DMS53 treated with DMSO at 0.1 percent for 48 hours (cell line): Measurements from ENCODE around the gene RGL3.
"Not testable (repeated sequence)": the region's sequence is repeated elsewhere in the genome, so short reads cannot be mapped to it uniquely, and the experiment has no call there.

Experiments used
- DNase-seq: peaks from one replicate; lab custom pipeline; 2025; ENCODE audit not compliant: unreplicated experiment; lab: John Stamatoyannopoulos, UW

Gene RGL3

DNA sequence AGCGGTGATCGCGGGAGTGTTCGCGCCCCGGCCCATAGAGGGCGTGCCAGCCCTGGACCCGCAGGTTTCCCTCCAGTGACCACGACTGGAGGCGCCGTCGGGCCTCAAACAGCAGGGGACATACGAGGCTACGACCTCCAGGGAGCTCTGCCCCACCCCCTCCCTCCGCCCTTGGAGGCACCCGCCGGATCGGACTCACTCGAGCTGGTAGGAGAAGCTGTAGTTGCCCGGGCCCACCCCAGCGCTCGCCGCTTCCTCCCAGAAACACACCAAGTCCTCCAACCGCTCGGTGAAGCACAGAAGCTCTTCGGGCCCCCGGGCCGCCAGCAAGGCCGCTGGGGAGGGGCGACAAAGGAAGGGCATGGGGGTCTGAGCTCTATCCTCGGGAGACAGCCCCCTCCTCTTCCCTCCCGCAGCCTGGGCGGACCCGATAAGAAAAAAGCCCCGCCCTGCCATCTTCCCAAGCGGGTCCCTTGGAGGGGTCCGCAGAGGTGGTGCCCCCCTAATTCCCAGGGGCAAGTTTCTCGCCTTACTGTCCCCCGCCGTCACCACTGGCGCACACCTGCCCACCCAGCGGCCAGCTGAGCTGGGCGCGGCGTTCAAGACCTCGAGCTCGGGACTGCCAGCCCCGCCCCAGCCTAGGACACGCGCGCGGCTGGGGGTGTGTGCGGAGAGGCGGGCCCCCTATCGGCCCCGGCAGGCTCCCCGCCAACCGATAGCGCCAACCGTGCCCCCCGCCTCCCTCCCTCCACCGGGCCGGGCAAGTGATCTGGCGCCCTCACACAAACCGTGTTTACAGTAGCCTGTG, 36.0 kb downstream of the RGL3 start:
- peak; percentile 5 for DNase-seq

DNA sequence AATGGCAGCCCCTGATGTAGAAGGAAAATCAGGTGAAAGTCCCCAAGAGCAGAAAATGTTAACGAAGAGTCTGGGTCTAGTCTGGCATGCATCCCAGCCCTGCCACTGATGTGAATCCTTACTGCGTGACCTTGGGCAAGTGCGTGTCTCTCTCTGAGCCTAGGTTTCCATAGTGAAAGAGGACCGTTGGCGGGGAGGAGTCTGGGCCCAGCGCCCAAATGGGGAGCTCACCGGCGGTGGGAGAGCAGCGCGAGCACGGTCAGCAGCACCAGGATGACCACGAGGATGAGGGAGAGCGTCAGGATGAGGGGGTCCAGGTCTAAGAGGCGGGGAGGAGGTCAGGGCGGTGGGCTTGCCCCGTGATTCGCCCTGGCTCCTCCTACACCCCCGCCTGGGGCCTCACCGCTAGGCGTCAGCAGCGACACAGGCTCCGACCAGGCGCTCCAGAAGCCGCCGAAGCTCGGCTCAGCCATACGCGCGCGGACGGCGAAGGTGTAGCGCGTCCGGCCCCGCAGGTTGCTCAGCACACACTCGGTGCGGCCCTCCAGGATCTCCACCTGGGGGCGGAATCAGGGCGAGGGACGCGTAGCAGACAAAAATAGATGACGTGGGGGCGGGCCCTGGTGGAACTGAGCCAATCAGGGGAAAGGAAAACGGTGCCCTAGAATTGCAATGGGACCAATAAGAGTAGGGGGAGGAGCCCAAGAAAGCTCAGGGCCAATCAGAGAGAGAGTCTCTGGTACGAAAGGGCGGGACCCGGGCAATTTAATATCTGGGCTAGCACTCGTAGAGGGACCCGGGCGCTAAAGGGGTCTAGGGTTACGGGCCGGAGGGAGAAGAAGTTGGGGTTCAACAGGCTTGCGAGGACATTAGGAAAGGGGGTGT, 38.2 kb downstream of the RGL3 start:
- peak; percentile 85 for DNase-seq

DNA sequence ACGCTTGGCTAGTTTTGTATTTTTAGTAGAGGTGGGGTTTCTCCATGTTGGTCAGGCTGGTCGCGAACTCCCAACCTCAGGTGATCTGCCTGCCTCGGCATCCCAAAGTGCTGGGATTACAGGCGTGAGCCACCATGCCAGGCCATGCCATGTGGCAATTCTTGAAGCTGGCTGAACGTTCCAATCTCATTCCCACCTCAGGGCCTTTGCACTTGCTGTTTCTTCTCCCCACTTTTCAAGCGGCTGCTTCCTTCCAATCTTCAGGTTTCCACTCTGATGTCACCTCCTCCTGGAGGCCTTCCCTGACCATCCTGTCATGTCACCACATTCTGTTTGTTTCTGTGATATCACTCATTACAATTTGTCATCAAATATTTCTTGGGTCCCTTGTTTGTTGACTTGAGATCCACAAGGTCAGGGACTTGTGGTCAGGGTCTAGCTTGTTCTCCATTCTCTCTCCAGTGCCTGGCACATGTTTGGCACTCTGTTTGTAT, 39.2 kb downstream of the RGL3 start:
- no peak for DNase-seq

DNA sequence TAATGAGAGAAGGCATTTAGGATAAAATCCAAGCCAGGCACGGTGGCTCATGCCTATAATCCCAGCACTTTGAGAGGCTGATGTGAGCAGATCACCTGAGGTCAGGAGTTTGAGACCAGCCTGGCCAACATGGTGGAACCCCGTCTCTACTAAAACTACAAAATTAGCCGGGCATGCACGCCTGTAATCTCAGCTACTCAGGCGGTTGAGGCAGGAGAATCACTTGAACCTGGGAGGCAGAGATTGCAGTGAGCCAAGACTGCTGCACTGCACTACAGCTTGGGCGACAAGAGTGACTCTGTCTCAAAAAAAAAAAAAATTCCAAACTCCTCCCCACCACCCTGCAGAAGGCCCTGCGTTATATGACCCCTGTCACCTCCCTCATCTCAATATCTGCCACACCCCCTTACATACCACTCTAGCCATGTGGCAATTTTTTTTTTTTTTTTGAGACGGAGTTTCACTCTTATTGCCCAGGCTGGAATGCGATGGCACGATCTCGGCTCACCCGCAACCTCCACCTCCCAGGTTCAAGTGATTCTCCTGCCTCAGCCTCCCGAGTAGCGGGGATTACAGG, 39.8 kb downstream of the RGL3 start:
- DNase-seq = not testable (repeated sequence)

DNA sequence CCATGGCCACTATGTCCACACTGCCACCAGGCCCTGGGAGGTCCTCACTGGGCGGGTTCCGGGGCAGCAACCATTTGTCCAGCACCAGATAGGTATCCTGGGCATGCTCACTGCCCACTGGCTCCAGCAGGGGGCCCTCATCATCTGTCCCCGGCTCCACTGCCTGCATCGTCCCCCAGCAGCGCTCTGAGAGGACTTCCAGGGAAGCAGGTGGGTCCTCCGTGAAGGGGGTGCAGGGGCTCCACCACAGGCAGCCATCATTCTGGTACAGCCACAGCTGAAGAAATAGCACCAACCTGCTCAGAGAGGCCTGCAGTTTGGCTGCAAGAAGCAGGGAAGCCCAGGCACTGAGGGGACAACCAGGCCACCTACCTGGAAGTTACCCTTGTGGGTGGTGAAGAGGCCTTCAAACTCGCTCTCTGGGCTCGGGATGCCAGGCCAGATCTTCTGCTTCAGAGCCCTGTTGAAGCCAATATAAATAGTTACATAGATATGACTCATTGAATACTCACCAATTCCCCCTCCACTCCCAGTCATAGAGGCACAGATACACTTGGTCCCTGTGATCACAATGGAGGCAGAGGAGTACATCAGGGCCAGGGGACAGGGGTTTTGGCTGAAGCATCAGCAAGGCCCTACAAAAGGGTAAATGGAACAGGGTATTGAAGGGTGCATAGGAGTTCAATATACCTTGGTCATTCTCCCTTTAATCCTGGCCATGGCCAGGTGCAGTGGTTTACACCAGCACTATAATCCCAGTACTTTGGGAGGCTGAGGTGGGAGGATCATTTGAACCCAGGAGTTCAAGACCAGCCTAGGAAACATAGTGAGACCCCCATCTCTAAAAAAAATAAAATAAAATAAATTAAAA, 40.6 kb downstream of the RGL3 start:
- DNase-seq = peak; percentile 18

DNA sequence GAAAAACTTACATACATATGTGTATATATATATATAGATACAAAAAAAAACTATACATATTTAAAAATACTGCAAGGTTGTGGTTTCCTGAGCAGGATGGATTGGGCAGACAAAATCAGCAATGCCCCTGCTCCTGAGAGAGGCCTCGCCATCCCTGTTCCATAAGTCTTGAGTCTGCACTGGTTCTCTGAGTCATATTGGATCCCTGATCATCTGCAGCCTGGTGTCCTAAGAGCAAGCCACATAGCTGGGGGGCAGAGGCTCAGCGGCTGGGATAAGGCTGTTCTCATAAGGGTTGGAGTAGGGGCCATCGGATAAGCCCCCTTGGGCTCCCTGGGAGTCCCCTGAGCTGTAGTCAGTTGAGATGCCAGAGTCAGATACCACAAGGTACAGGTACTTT, 41.4 kb downstream of the RGL3 start:
- no peak for DNase-seq

DNA sequence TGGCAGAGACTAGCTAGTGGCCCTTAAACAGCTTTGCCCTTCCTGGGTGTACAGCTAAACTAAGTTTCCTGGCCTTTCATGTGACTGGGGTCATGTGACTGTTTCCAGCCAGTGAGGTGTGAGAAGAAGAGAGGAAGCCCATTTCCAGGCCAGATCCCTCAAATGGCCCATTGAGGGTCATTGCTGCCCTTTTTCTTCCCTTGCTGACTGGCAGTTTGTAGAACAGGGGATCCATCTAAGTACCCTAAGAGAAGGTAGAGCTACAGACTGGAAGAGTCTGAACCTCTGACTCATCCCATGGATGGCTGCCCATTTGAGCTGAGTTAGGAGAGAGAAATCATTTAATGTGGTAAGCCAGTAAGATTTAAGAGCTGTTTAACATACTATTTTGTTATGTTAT, 41.9 kb downstream of the RGL3 start:
- DNase-seq = no peak

DNA sequence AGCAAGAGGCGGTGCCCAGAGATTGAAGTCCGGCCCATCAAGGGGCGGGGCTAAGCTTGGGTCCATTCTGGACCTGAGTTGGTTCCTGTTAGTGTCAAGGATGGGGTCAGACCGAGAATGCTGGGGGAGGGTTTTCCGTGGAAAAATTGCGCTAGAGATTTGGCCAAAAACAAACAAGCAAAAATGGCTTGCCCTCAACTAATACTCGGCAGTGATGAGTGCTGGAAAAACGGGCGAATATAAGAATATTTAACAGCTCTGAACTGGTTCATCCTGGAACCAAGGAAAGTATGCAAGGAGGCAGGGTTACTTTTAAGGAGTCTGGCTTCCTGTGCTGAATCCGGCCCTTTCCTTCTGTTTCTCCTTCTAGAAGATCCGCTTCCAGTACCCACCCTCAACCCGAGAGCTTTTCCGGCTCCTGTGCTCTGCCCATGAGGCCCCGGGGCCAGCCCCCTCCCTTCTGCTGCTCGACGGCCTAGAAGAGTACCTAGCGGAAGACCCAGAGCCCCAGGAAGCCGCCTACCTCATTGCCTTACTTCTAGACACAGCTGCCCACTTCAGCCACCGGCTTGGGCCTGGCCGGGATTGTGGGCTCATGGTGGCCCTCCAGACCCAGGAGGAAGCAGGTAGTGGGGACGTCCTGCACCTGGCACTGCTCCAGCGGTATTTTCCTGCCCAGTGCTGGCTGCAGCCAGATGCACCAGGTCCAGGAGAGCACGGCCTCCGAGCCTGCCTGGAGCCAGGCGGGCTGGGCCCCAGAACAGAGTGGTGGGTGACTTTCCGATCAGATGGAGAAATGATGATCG, 43.8 kb downstream of the RGL3 start:
- DNase-seq = no peak

DNA sequence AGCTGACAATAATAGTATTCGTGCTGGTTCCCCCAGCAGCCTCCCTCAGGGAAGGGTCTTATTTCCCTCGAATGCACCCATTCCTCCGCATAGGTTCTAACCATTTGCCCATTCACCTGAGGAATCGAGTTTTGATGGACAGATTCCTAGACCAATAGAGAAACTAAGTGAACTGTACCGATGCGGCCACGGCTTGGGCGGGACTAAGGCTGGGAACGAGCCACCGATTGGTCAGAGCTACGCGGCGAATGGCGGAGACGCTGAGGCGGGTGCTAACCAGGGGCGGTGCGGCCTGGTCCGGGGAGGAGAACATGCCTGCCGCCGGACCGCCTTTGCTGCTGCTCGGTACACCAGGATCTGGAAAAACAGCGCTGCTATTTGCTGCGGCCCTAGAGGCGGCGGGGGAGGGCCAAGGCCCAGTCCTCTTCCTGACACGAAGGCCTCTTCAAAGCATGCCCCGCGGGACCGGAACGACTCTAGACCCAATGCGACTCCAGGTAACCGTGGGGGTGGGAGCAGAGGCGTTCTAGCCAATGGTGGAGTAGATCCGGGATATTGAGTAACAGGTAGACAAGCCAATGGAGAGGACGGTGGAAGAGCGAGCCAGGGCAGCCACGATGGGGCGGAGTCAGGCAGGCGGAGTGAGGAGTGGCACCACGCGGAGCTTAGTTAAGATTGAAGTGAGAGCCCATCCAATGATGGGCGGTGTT, 44.5 kb downstream of the RGL3 start, which contains the start of gene SWSAP1:
SWSAP1 (plus strand) TSS at position 234 of the 710 bp plus-strand sequence; CDS start at position 249, 15 bp downstream.
- DNase-seq = peak; percentile 95

DNA sequence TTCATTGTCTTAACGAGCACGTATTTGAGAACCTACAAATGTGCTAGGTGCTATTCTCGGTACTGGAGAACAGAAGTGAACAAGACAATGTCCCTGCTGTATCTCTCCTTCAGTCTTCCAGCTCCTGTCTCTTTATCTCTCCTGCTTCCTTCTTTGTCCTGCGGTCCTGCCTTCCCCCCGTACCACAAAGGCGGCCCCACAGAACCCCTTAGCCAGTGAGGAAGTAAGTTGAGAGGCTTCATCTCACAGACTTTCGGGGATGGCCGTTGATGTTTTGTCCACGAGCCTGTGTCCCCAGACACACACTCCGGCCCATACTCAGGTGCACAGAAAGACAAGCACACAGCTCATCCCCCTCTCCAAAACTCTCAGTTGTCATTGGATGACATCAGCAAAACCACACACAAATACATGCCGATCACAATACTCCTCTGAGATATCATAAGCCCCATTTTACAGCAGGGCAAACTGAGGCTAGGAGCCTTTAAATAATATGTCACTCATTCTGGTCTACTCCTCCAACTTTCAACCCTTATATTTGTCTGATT, 45.2 kb downstream of the RGL3 start:
- DNase-seq = peak; percentile 73

DNA sequence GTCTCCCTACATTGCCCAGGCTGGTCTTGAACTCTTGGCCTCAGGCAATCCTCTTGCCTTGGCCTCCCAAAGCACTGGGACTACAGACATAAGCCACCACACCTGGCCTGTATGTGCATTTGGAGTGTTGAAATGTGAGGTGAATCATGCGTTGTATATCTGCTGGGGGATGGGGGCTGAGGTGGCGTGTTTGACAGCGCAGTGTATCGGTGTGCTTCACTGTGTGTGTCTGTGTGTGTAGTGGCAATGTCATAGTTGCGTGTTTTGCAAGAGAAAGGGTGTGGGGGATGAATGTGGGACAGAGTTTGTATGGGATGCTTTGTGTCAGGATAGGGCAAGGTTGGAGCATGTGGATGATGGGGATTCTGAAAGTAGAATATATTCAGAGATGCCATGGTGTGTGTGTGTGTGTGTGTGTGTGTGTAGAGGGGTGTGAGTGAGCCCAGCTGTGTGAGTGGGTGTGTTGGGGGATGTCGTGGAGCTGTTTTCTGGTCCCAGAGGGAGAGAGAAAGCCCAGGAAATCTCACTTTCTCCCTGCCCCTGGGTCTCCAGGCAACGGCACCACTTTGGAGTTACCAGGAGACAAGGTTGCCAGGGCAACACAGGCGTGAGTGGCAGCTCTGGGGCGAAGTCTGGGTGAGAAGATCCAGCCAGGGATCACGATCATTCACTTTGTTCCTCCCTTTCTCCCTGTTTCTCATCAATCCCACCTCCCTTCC, 45.8 kb downstream of the RGL3 start:
- peak; percentile 73 for DNase-seq

DNA sequence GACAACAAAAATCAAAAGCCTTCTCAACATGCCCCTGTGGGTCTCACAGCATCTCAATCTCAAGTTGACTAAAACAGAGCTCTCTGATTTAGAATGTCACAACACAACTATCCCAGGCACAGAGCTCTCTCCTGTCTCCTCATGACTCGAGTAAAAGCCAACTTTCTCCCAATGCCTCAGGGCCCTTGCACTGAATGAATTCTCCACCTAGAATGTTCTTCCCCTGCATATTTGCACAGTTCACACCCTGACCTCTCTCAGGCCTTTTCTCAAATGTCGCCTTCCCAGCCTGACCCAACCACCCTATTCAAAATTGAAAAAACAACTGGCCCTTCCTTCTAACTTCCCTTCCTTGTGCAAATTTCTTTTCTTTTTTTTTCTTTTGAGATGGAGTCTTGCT, 48.4 kb downstream of the RGL3 start:
- DNase-seq = no peak

DNA sequence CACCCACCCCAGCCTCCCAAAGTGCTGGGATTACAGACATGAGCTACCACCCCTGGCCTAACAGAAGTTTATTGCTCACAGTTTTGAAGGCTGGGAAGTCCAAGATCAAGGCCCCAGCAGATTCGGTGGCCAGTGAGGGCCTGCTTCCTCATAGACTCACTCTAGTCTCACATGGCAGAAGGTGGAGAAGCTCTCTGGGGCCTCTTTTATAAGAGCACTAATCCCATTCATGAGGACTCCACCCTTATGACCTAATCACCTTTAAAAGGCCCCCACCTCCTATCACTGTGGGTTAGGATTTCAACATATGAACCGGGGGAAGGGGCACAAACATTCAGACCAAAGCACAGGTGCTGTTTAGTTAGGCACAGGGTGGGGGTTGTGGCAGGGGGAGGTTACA, 51.6 kb downstream of the RGL3 start:
- DNase-seq = no peak

DNA sequence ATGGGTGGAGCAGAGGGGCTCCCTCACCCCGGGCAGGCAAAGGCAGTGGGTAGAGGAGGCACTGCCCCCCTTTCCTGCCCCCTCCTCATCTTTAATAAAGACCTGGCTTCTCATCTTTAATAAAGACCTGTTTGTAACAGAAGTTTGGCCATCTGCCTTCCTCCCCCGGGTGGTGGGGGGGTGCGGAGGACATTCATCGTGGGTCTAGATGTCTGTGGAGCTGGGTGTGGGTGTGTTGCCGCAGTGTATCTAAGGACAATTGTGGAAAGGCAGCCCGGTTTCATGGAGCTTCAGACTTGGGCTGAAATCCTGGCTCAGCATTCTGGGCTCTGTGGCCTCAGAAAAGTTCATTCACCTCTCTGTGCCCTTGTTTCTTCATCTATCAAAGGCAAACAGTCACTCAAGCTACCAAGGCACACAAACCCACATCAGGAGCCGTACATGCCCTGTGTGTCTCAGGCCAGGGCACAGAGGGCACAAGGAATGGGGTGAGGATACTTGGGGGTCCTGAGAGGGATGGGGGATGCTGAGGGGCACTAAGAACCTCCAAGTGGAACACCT, 53.5 kb downstream of the RGL3 start:
- DNase-seq = no peak

DNA sequence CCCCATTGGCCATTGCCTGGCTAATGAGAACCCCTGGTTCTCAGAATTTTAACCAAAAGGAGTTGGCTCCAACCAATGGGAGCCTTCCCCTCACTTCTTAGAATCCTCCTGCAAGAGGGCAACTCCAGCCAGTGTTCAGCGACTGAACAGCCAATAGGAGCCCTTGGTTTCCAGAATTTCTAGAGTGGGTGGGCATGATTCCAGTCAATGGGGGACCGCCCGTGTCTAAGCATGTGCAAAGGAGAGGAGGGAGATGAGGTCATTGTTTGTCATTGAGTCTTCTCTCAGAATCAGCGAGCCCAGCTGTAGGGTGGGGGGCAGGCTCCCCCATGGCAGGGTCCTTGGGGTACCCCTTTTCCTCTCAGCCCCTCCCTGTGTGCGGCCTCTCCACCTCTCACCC, 54.2 kb downstream of the RGL3 start:
- DNase-seq = no peak

DNA sequence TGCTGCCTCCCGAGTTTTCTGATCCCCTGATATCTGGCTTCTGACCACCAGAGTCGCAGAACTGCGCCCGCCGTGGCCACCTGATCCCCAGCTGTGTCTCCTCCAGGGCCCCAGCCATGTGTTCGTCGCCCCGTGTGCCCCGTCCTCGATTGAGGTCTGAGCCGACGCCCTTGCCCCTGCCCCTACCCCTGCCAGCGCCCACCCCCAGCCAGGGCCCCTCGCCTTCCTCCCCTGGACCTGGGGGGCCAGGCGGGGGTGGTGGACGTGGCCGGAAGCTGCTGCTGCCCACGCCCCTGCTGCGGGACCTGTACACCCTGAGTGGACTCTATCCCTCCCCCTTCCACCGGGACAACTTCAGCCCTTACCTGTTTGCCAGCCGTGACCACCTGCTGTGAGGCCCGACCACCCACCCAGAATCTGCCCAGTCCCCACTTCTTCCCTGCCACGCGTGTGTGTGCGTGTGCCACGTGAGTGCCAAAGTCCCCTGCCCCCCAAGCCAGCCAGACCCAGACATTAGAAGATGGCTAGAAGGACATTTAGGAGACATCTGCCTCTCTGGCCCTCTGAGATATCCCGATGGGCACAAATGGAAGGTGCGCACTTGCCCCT, 54.7 kb downstream of the RGL3 start:
- no peak for DNase-seq

DNA sequence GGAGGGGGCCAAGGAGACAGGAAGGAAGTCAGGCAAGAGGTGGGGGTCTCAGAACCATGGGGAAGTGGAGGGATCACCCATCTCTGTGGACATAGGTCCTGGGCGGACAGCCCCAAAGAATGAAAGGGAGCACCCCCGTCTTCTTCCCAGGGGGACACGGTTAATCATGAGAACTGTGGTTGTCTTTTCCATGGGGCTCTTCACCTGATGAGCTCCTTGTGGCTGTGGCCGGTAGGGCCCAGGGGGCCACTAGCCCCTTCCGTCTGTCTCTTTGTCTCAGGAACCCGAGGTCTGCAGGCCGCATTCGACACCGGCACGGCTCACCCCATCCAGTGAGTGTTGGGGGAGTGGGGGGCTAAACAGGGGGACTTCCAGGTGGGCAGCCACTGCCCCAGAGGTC, 55.2 kb downstream of the RGL3 start:
- DNase-seq = no peak
